AG09309 (cell line): Measurements from ENCODE around the gene ERO1B.

Experiments used
- DNase-seq: peaks from one replicate; pipeline ENCODE4 v3.0.0-alpha.2; 2010; ENCODE audit warnings: low read depth
- H3K4me3 ChIP-seq: 2 replicates; pipeline ENCODE4 v1.5.1; 2011; ENCODE audit warnings: mild to moderate bottlenecking, low read depth, low read length, moderate library complexity; ENCODE audit not compliant: control insufficient read depth
- TF ChIP-seq, protein P1 (sequence below): IDR thresholded peaks from 2 replicates; pipeline ENCODE4 v1.5.1; 2011; ENCODE audit warnings: mild to moderate bottlenecking, low read depth, low read length, inconsistent platforms; ENCODE audit not compliant: insufficient read depth, control insufficient read depth; ENCODE audit errors: missing control alignments

Gene ERO1B

GRCh38 chr1:236214761-236215160 lies 67.0 kb downstream of the ERO1B start:
- TF ChIP-seq, protein P1, sequence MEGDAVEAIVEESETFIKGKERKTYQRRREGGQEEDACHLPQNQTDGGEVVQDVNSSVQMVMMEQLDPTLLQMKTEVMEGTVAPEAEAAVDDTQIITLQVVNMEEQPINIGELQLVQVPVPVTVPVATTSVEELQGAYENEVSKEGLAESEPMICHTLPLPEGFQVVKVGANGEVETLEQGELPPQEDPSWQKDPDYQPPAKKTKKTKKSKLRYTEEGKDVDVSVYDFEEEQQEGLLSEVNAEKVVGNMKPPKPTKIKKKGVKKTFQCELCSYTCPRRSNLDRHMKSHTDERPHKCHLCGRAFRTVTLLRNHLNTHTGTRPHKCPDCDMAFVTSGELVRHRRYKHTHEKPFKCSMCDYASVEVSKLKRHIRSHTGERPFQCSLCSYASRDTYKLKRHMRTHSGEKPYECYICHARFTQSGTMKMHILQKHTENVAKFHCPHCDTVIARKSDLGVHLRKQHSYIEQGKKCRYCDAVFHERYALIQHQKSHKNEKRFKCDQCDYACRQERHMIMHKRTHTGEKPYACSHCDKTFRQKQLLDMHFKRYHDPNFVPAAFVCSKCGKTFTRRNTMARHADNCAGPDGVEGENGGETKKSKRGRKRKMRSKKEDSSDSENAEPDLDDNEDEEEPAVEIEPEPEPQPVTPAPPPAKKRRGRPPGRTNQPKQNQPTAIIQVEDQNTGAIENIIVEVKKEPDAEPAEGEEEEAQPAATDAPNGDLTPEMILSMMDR: no peak
- no peak overlapping the region for H3K4me3 ChIP-seq
- DNase-seq: no peak

GRCh38 chr1:236213534-236213933 lies 68.2 kb downstream of the ERO1B start:
- no peak for DNase-seq
- H3K4me3 ChIP-seq: no peak overlapping the region
- TF ChIP-seq, protein P1: no peak

DNA sequence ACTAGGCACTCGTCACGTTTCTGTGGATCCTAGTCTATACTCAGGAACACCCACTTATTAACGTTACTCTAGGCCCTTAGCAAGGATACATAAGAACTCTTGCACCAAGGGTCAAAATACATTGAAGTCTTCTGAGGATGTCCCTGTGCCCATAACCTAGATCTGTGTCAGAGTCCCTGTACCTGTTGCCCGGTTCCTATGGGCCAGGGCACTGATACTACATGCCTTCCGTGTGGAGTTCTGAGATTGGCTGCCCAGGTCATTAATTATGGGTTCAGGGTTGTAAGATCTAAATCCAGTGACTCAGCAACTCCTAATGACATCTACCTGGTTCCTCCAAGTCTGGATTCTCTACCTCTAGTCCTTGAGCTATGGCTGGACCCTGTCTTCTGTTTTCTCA lies 69.9 kb downstream of the ERO1B start:
- DNase-seq: no peak
- TF ChIP-seq, protein P1: no peak
- H3K4me3 ChIP-seq: no peak overlapping the region

GRCh38 chr1:236209713-236210112 lies 72.0 kb downstream of the ERO1B start:
- TF ChIP-seq, protein P1: no peak
- DNase-seq: no peak
- H3K4me3 ChIP-seq: no peak overlapping the region

- DNase-seq: no peak
- H3K4me3 ChIP-seq: no peak overlapping the region
- TF ChIP-seq, protein P1: no peak
Measured at GRCh38 chr1:236209185-236209584, 72.6 kb downstream of the ERO1B start.

DNA sequence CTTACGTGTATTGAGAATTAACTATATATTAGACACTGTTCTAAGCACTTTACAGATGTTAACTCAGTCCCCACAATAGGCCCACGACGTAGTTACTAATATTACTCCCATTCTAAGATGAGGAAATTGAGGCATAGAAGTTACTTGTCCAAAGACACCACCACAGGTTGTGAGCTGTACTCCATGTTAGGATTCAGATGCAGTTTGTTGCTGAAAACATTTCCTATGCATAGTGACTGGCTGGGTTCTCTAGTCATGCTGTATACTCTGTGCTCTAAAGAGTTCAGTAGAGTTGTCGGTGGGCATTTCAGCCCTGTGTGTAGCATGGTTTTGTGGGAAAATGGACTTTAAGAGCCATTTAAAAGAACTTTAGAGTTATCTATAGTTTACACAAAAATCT lies 74.2 kb downstream of the ERO1B start:
- TF ChIP-seq, protein P1: no peak
- no peak overlapping the region for H3K4me3 ChIP-seq
- no peak for DNase-seq

DNA sequence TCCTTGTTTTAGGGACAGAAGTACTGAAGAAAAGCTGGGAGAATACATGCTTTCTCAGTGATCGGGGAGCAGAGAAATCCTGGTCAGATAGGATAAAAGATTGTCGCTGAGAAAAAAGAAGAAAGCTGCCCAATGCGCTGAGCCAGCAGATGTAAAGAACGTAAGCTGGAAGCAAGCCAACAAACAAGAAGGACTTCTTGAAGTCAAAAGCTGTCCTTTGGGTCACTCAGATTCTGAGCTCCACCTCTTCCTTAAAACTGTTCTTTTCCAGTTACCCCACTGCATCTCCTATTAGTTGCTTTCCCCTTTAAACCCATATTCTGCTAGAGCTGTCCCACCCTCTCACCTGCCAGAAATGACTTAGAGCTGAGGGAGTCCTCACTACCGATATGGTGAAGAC lies 74.6 kb downstream of the ERO1B start:
- no peak for DNase-seq
- TF ChIP-seq, protein P1: no peak
- H3K4me3 ChIP-seq: no peak overlapping the region
